GM12892 (cell line): ENCODE results near the gene XRCC3.

ENCODE experiments used
- POLR2A ChIP-seq: IDR thresholded peaks from 2 replicates; pipeline ENCODE4 v1.6.1; 2011; ENCODE audit warnings: low read depth, low read length, control low read depth
- POLR2AphosphoS5 ChIP-seq: IDR thresholded peaks from 2 replicates; pipeline ENCODE4 v1.6.1; 2011; ENCODE audit warnings: low read depth, low read length, control low read depth

DNA sequence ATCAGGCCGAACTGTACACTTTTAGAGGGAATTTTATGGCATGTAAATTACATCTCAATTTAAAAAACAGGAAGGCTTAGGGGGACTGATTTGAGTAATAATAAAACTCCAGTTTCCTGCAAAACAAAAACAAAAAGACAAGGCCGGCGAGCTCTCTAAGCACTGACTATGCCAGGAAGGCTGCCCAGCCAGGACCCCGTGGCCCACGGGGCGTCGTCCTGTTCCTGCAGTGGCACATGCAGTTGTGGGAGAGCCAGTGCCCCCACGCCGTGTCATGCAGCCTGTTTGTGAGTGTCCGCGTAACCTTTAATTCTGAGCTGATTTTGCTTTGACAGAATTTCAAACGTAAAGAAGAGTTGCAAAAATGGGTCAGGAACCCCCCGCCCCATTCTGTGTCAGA, 10.5 kb downstream of the XRCC3 start:
- TF ChIP-seq POLR2A (no peak), POLR2AphosphoS5 (no peak)
